NB4 (cell line): Measurements from ENCODE around the gene ADGRB3.

ENCODE experiments used
- MYC ChIP-seq: IDR thresholded peaks from 2 replicates; pipeline ENCODE4 v1.6.1; 2011; ENCODE audit warnings: low read depth, low read length
- POLR2A ChIP-seq: IDR thresholded peaks from 2 replicates; pipeline ENCODE4 v1.6.1; 2011; ENCODE audit warnings: mild to moderate bottlenecking; ENCODE audit not compliant: insufficient read length; ENCODE audit errors: extremely low read depth
- TF ChIP-seq, protein P1 (sequence below): IDR thresholded peaks from one replicate; pipeline ENCODE4 v1.5.1; 2012; ENCODE audit warnings: low read depth, low read length
- TF ChIP-seq, protein P2 (sequence below): IDR thresholded peaks from 2 replicates; pipeline ENCODE4 v1.6.1; 2011; ENCODE audit warnings: low read depth, low read length

DNA sequence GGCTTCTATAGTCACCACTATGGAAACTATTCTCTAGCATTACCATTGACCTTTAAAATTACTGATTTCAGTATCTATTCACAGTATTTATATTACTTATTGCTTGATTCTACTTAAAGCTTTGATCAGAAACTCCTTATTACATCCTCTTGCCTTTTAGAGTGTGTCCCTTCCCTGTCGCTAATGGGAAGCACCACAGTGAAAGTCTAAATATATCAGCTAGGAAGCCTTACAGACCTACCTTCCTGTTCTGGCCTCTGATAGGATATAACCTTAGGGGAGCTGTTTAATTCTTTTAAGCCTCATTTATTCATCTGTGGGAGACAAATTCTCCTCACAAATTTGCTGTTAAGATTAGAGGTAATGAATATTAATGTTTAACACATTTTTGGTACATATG, 122.7 kb downstream of the ADGRB3 start:
- TF ChIP-seq, protein P1, sequence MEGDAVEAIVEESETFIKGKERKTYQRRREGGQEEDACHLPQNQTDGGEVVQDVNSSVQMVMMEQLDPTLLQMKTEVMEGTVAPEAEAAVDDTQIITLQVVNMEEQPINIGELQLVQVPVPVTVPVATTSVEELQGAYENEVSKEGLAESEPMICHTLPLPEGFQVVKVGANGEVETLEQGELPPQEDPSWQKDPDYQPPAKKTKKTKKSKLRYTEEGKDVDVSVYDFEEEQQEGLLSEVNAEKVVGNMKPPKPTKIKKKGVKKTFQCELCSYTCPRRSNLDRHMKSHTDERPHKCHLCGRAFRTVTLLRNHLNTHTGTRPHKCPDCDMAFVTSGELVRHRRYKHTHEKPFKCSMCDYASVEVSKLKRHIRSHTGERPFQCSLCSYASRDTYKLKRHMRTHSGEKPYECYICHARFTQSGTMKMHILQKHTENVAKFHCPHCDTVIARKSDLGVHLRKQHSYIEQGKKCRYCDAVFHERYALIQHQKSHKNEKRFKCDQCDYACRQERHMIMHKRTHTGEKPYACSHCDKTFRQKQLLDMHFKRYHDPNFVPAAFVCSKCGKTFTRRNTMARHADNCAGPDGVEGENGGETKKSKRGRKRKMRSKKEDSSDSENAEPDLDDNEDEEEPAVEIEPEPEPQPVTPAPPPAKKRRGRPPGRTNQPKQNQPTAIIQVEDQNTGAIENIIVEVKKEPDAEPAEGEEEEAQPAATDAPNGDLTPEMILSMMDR = no peak
- TF ChIP-seq POLR2A (no peak), MYC (no peak)
- TF ChIP-seq, protein P2, sequence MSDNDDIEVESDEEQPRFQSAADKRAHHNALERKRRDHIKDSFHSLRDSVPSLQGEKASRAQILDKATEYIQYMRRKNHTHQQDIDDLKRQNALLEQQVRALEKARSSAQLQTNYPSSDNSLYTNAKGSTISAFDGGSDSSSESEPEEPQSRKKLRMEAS = no peak
